ENCODE measurements around the gene ARL15.
"Not testable (repeated sequence)": the region's sequence is repeated elsewhere in the genome, so short reads cannot be mapped to it uniquely, and the experiment has no call there.

The ARL15 gene

DNA sequence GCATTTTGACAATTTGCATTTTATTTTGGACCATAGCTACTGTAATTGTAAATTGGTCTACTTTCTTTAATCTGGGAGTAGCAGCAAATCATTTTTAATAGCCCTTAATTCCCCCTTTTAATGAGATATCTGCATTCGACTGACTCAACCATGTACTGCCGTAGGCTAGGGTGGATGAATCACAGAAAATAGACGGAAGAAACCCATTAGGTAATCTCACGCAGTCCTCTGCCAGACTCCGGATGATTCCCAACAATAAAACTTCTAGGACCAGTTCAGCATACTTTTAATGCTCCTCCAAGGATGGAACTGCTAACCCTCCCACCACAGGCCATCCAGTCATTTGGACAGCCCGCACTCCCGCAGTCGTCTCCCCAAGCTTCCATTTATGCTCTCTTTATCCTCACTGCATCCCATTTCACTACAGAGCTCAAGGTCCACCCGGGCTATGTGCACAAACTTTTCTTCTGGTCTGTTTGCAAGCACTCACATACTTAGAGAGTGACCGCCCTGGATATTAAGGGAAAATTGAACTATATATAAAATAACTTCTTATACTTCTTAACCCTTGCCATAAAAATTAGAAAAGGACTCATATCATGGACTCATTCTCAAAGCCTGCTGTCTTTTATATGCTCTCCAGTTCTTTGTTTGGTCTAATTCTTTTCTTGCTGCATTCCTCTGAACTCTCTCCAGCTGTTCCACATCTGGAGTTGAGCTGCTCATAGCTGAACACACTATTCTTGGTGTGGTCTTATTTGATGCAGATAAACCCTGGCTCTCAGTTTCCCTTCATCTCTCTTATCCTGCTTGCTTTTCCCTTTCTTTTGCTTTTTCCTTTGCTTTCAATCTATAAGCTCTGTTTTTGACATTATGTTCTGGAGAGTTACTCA is 326.6 kb downstream of the ARL15 start:
- DNase-seq (ENCODE audit: low spot score), result no peak

DNA sequence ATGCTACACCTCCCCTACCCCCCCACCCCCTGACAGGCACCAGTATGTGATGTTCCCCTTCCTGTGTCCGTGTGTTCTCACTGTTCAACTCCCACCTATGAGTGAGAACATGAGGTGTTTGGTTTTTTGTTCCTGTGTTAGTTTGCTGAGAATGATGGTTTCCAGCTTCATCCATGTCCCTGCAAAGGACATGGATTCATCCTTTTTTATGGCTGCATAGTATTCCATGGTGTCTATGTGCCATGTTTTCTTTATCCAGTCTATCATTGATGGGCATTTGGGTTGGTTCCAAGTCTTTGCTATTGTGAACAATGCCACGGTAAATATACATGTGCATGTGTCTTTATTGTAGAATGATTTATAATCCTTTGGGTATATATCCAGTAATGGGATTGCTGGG is 328.1 kb downstream of the ARL15 start:
- not testable (repeated sequence) for DNase-seq (ENCODE audit: low spot score)

DNA sequence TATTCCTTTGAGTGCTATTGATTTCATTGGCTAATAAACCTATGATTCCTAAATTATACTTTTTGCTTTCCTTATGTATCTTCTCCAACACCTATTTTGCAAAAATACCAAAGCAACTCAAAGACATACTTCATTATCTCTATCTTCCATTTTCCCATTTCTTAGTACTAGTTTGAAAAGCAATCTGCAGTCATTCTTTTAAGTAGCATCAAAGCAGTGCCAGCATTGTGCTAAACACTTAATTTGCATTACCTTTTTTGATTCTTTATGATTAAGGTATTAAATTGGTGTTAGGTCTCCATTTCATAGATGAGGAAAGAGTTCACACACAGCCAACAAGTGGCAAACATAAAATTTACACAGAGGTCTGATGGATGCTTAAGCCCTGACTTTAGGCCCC is 330.3 kb downstream of the ARL15 start:
- DNase-seq (ENCODE audit: low spot score), result no peak

DNA sequence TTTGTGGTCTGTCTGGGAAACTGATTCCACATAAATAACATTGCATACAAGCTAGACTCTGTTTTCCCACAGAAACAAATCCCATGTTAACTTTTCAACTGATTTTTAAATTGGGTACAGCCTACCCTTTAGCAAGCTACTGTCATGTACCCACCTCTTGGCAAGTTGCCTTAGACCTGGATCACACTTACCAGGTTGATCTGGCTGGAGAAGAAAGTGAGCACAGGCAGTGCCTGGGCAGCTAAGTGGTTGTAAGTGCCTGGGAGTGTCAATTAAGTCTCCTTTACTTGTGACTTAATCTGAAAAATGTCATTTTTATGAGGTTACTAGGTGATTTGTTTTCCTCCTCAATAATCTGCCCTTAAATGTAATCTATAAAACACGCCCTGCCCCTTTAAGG is 336.4 kb downstream of the ARL15 start:
- no peak for DNase-seq (ENCODE audit: low spot score)

- DNase-seq (ENCODE audit: low spot score), result no peak
Measured at GRCh38 chr5:53972314-53972713, 338.1 kb downstream of the ARL15 start.

DNA sequence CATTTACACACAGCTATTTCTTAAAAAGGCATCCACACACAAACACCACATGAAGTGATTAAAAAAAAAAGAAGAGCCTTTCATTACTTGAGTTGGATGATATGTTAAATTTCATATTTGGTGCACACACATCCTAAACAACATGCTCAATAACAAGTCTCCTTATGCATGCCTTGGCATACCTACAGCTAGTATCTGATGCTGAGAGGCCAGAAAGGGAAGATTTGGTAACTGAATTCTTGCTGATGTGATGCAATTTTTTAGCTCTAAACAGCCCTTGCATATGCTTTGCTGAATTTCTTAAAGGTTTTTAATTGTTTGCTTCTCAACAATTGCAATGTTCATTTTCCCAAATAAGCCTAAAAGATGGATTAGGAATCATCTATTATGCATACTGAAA is 338.8 kb downstream of the ARL15 start:
- DNase-seq (ENCODE audit: low spot score), result no peak

DNA sequence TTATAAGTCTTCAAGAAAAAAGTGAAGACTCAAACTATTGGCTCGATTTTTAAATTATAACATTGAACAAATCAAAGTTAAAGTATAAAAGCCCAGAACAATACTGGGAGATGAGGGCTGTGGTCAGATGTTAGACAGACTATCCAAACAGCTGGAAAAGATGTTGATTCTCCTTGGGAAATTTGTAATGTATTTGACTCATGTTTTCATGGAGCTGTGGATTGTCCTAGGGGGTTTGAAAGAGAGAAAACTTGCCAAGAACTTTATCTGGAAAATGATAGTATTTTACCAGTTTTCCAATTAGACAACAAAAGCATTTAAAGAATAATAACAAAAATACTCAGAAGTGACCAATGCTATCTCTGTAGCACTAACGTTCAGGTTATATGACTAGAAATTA is 339.2 kb downstream of the ARL15 start:
- DNase-seq (ENCODE audit: low spot score), result no peak

GRCh38 chr5:53970475-53970874 is 339.9 kb downstream of the ARL15 start:
- DNase-seq (ENCODE audit: low spot score), result no peak

GRCh38 chr5:53969176-53969730 is 341.1 kb downstream of the ARL15 start:
- no peak for DNase-seq (ENCODE audit: low spot score)

- no peak for DNase-seq (ENCODE audit: low spot score)
Measured at GRCh38 chr5:53965459-53965858, 344.9 kb downstream of the ARL15 start.

GRCh38 chr5:53963958-53964357 is 346.4 kb downstream of the ARL15 start:
- no peak for DNase-seq (ENCODE audit: low spot score)

GRCh38 chr5:53962306-53962705 is 348.1 kb downstream of the ARL15 start:
- no peak for DNase-seq (ENCODE audit: low spot score)

DNA sequence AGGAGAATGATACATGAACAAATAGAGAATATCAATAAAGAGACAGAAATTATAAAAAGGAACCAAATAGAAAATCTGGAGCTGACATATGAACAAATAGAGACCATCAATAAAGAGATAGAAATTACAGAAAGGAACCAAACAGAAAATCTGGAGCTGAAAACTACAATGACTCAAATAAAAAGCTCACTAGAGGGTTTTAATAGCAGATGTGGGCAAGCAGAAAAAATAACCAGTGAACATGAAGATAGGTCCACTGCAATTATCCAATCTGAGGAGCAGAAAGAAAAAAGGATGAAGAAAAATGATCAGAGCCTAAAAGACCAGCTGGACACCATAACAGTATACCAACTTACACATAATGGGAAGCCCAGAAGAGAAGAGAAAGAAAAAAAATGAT is 353.7 kb downstream of the ARL15 start:
- no peak for DNase-seq (ENCODE audit: low spot score)

- DNase-seq (ENCODE audit: low spot score), result no peak
Measured at GRCh38 chr5:53956196-53956595, 354.2 kb downstream of the ARL15 start.

DNA sequence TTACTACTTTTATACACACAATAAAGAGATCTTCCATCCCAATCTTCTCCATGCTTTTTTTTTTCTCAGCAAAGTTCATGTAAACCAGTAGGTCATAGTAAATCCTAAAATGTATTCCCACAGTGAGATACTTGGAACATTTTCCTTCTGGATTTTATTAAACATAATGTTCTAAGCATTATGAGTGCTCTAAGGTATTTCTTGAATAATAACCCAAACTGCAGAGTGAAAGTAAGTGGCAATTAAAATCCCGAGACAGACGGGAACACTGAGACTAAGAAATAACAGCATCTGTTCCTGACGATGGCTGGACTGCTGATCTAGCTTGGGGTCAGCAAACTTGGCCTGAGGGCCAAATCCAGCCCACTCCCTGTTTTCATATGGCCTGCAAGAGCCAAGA is 359.8 kb downstream of the ARL15 start:
- no peak for DNase-seq (ENCODE audit: low spot score)

DNA sequence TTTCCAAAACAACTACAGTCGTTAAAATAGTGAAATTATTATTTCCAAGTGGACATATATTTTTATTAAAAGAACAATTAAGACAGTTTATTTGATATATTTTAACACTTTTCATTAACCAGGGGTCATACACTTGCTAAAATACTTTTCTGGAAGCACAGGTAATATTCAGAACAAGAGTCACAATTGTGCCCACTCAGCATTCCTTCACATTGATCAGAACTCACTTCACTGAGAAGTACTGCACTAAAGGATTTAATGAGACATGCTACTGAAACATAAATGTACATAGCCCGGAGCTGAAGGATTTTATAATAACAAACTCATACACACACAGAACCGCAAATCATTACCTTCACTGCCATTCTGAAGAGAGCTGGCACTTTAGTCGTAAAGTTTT is 361.8 kb downstream of the ARL15 start:
- DNase-seq (ENCODE audit: low spot score), result no peak

DNA sequence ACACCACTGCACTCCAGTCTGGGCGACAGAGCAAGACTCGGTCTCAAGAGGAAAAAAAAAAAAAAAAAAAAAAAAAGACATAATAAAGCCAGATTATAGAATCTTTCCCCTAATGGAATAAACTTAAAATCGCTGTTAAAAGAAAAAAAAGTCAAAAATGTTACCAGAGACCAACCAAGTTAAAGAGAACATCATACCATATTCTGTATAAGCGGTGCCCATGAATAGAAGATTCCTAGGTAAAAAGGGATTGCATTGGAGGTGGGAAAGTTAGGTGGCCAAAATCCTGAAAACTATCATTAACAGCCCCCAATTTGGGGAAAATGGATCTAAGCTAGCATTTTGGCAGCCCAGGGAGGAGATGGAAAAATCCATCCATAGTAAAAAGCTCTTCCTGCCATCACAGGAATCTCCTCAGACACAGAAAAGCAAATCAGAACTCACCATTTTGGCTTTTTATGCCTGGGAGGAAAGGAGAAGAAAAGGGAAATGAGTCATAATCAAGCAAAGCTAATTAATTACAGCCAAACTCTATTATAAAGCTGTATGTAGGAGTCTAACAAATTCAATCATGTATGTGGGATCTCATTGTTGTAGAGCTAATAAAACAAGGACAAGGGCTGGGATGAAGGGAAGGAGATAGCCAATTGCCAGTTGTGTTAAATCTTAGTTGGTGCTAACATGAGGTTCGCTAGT is 363.8 kb downstream of the ARL15 start:
- no peak for DNase-seq (ENCODE audit: low spot score)

GRCh38 chr5:53944981-53945380 is 365.4 kb downstream of the ARL15 start:
- no peak for DNase-seq (ENCODE audit: low spot score)

GRCh38 chr5:53943938-53944337 is 366.4 kb downstream of the ARL15 start:
- DNase-seq (ENCODE audit: low spot score), result no peak

- DNase-seq (ENCODE audit: low spot score), result no peak
Measured at GRCh38 chr5:53942724-53943123, 367.6 kb downstream of the ARL15 start.

DNA sequence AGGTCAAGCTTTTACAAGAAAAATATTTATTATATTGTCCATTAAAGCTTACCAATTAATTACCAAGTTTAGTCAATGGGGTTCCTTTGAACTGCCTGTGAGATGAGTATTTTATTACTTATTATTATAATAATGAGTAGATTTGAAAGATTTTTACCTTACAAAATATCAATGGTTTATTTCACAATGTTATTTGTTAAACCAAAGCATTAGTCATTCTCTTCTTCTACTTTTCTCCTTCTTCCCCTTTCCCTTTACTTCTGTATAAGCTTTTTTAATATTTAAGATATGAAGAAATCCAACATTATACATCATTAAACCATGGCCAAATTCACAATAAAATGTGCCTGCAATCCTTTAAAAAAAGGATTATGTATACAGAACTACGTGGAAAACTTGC is 369.5 kb downstream of the ARL15 start:
- no peak for DNase-seq (ENCODE audit: low spot score)

- DNase-seq (ENCODE audit: low spot score), result no peak
Measured at GRCh38 chr5:53937467-53937866, 372.9 kb downstream of the ARL15 start.
